ENCODE data around the gene CCDC12.

DNA sequence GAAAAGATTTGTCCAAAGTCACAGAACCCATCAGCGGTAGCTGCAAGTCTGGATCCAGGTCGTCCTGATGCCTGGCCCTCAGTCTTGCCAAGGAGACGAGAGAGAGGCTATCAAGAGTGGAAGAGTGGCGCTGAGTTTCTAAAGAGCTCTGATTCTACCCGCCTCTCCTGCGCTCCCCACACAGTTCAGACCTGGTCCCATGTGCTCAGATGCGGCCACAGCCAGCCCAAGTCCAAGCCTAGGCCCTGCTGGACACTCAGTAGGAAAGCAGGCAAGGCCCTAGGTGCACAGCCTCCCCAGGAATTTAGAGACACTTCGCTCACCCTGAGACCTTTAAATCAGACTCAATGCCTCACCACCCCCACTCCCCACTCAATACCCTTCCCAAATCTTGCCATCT, 32.4 kb downstream of the CCDC12 start:
- TF ChIP-seq, protein P1, sequence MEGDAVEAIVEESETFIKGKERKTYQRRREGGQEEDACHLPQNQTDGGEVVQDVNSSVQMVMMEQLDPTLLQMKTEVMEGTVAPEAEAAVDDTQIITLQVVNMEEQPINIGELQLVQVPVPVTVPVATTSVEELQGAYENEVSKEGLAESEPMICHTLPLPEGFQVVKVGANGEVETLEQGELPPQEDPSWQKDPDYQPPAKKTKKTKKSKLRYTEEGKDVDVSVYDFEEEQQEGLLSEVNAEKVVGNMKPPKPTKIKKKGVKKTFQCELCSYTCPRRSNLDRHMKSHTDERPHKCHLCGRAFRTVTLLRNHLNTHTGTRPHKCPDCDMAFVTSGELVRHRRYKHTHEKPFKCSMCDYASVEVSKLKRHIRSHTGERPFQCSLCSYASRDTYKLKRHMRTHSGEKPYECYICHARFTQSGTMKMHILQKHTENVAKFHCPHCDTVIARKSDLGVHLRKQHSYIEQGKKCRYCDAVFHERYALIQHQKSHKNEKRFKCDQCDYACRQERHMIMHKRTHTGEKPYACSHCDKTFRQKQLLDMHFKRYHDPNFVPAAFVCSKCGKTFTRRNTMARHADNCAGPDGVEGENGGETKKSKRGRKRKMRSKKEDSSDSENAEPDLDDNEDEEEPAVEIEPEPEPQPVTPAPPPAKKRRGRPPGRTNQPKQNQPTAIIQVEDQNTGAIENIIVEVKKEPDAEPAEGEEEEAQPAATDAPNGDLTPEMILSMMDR (IDR thresholded peaks at IDR 0.05): no peak
- no peak for TF ChIP-seq ZFX (IDR thresholded peaks at IDR 0.05; ENCODE audit: borderline replicate concordance)
